NT2/D1 (cell line): ENCODE data around the gene GPR39.

Source experiments
- DNase-seq: peaks from one replicate; pipeline ENCODE4 v3.0.0-alpha.2; 2011; ENCODE audit warnings: low read depth, low spot score
- H3K27me3 ChIP-seq: 2 replicates; pipeline ENCODE4 v1.6.0; 2011; ENCODE audit warnings: mild to moderate bottlenecking; ENCODE audit not compliant: insufficient read length, insufficient read depth
- H3K36me3 ChIP-seq: 2 replicates; pipeline ENCODE4 v1.6.1; 2011; ENCODE audit warnings: mild to moderate bottlenecking, low read length, mixed read lengths; ENCODE audit not compliant: insufficient read depth, insufficient read length
- H3K4me1 ChIP-seq: 2 replicates; pipeline ENCODE4 v1.5.1; 2011; ENCODE audit not compliant: insufficient read depth, insufficient read length
- H3K4me3 ChIP-seq: 2 replicates; pipeline ENCODE4 v1.5.1; 2011; ENCODE audit warnings: low read depth; ENCODE audit not compliant: insufficient read length
- H3K9ac ChIP-seq: 2 replicates; pipeline ENCODE4 v1.6.0; 2011; ENCODE audit warnings: low read depth; ENCODE audit not compliant: insufficient read length
- H3K9me3 ChIP-seq: 2 replicates; pipeline ENCODE4 v1.5.1; 2011; ENCODE audit warnings: mild to moderate bottlenecking, low read length; ENCODE audit not compliant: insufficient read depth
- SUZ12 ChIP-seq: IDR thresholded peaks from 2 replicates; pipeline ENCODE4 v1.6.1; 2011; ENCODE audit not compliant: insufficient read length, insufficient read depth; ENCODE audit errors: extremely low read depth
- YY1 ChIP-seq: IDR thresholded peaks from 2 replicates; pipeline ENCODE4 v1.6.1; 2011; ENCODE audit not compliant: insufficient read length, insufficient read depth
- ZNF274 ChIP-seq: IDR thresholded peaks from 2 replicates; pipeline ENCODE4 v1.6.1; 2011; ENCODE audit warnings: mild to moderate bottlenecking, low read depth, low read length

GPR39 gene

GRCh38 chr2:132549935-132550670 is 133.5 kb downstream of the GPR39 start:
- H3K9ac ChIP-seq = no peak overlapping the region
- H3K9me3 ChIP-seq = peaks cover 14% of the 10 kb centered on the region
- no peak for DNase-seq
- TF ChIP-seq SUZ12 (no peak), YY1 (no peak), ZNF274 (no peak)
- H3K36me3 ChIP-seq = no peaks in the 10 kb centered on the region
- H3K4me3 ChIP-seq = no peak overlapping the region
- H3K4me1 ChIP-seq = no peaks in the 10 kb centered on the region
- no peaks in the 10 kb centered on the region for H3K27me3 ChIP-seq

GRCh38 chr2:132550946-132551345 is 134.3 kb downstream of the GPR39 start:
- Histone ChIP-seq H3K27me3 (no peaks in the 10 kb centered on the region), H3K9ac (no peak overlapping the region), H3K4me3 (no peak overlapping the region), H3K36me3 (no peaks in the 10 kb centered on the region), H3K9me3 (peaks cover 8% of the 10 kb centered on the region; the same call in 1 of the 2 replicates), H3K4me1 (no peaks in the 10 kb centered on the region)
- DNase-seq = no peak
- TF ChIP-seq ZNF274 (no peak), YY1 (no peak), SUZ12 (no peak)

- Histone ChIP-seq H3K36me3 (no peaks in the 10 kb centered on the region), H3K4me1 (no peaks in the 10 kb centered on the region), H3K27me3 (no peaks in the 10 kb centered on the region), H3K9ac (no peak overlapping the region), H3K9me3 (no peaks in the 10 kb centered on the region), H3K4me3 (no peak overlapping the region)
- DNase-seq = no peak
- TF ChIP-seq ZNF274 = no peak
- TF ChIP-seq YY1 = no peak
- no peak for TF ChIP-seq SUZ12
Observed at GRCh38 chr2:132557694-132558093, 141.1 kb downstream of the GPR39 start.

- Histone ChIP-seq H3K9ac (no peak overlapping the region), H3K4me1 (no peaks in the 10 kb centered on the region), H3K4me3 (no peak overlapping the region)
Observed at GRCh38 chr2:132559326-132559725, 142.7 kb downstream of the GPR39 start.

GRCh38 chr2:132559921-132560320 is 143.3 kb downstream of the GPR39 start:
- no peak overlapping the region for H3K9ac ChIP-seq
- H3K4me3 ChIP-seq = no peak overlapping the region
- no peak for DNase-seq
- no peaks in the 10 kb centered on the region for H3K9me3 ChIP-seq
- H3K36me3 ChIP-seq = no peaks in the 10 kb centered on the region
- H3K27me3 ChIP-seq = no peaks in the 10 kb centered on the region
- TF ChIP-seq SUZ12 (no peak), ZNF274 (no peak), YY1 (no peak)
- no peaks in the 10 kb centered on the region for H3K4me1 ChIP-seq

More at GRCh38 chr2:132559326-132559725, 142.7 kb downstream of the GPR39 start:
- Histone ChIP-seq H3K9me3 (no peaks in the 10 kb centered on the region), H3K36me3 (no peaks in the 10 kb centered on the region), H3K27me3 (no peaks in the 10 kb centered on the region)
- DNase-seq = no peak
- no peak for TF ChIP-seq SUZ12
- no peak for TF ChIP-seq YY1
- no peak for TF ChIP-seq ZNF274

- DNase-seq = no peak
- Histone ChIP-seq H3K9me3 (no peaks in the 10 kb centered on the region), H3K36me3 (no peaks in the 10 kb centered on the region), H3K27me3 (no peaks in the 10 kb centered on the region), H3K4me1 (no peaks in the 10 kb centered on the region), H3K9ac (no peak overlapping the region), H3K4me3 (no peak overlapping the region)
- TF ChIP-seq SUZ12 = no peak
- no peak for TF ChIP-seq YY1
- no peak for TF ChIP-seq ZNF274
Observed at GRCh38 chr2:132560562-132560961, 144.0 kb downstream of the GPR39 start.

- Histone ChIP-seq H3K27me3 (no peaks in the 10 kb centered on the region), H3K4me1 (no peaks in the 10 kb centered on the region), H3K9me3 (no peaks in the 10 kb centered on the region), H3K4me3 (no peak overlapping the region), H3K9ac (no peak overlapping the region), H3K36me3 (no peaks in the 10 kb centered on the region)
- DNase-seq = no peak
- no peak for TF ChIP-seq YY1
- TF ChIP-seq SUZ12 = no peak
- no peak for TF ChIP-seq ZNF274
Observed at GRCh38 chr2:132562245-132562644, 145.6 kb downstream of the GPR39 start.
